ENCODE data around the gene RBAK. TPM values are rescaled to one million over a fixed set of nuclear protein-coding genes. Genes with fewer than 3 reads are reported as not detected.
"Not testable (repeated sequence)": the region's sequence is repeated elsewhere in the genome, so short reads cannot be mapped to it uniquely, and the experiment has no call there.

Gene RBAK
- total RNA-seq, 1 experiment from 2014 or later, result 24.5 TPM

- no peaks in the 10 kb centered on the region for H3K79me2 ChIP-seq (ENCODE audit: low read length)
- no peaks in the 10 kb centered on the region for H3K4me1 ChIP-seq (ENCODE audit: low read length)
- no peaks in the 10 kb centered on the region for H3K27me3 ChIP-seq (ENCODE audit: low read length)
- H3K27ac ChIP-seq (ENCODE audit: low read length), result no peak overlapping the region
- no peak for DNase-seq
- H3K36me3 ChIP-seq (ENCODE audit: insufficient read depth, low read length), result peaks cover 3% of the 10 kb centered on the region
- no peaks in the 10 kb centered on the region for H4K20me1 ChIP-seq (ENCODE audit: insufficient read depth, low read depth, low read length)
- no peaks in the 10 kb centered on the region for H3K9me3 ChIP-seq (ENCODE audit: low read length)
- H3K4me2 ChIP-seq (ENCODE audit: low read depth, low read length, poor library complexity, severe bottlenecking), result no peak overlapping the region
- no peaks in the 10 kb centered on the region for H3K9me2 ChIP-seq (replicated peaks; ENCODE audit: insufficient read depth, low read length)
- H3K4me3 ChIP-seq (ENCODE audit: low read length), result no peak overlapping the region
- H3K9ac ChIP-seq (ENCODE audit: low read length), result no peak overlapping the region
- no peak overlapping the region for H2AFZ ChIP-seq (ENCODE audit: low read length)
Measured at GRCh38 chr7:5012985-5013384, 32.7 kb upstream of the RBAK start.

- H3K4me1 ChIP-seq (ENCODE audit: low read length); H3K4me3 ChIP-seq (ENCODE audit: low read length); H3K79me2 ChIP-seq (ENCODE audit: low read length); H2AFZ ChIP-seq (ENCODE audit: low read length); H3K4me2 ChIP-seq (ENCODE audit: low read depth, low read length, poor library complexity, severe bottlenecking); DNase-seq; H4K20me1 ChIP-seq (ENCODE audit: insufficient read depth, low read depth, low read length); H3K27ac ChIP-seq (ENCODE audit: low read length); H3K36me3 ChIP-seq (ENCODE audit: insufficient read depth, low read length); H3K9ac ChIP-seq (ENCODE audit: low read length); H3K9me3 ChIP-seq (ENCODE audit: low read length); H3K9me2 ChIP-seq (replicated peaks; ENCODE audit: insufficient read depth, low read length); H3K27me3 ChIP-seq (ENCODE audit: low read length): not testable (repeated sequence)
Measured at GRCh38 chr7:5015936-5016335, 29.7 kb upstream of the RBAK start.

GRCh38 chr7:5017626-5018025 lies 28.0 kb upstream of the RBAK start:
- not testable (repeated sequence) for H3K4me1 ChIP-seq (ENCODE audit: low read length); H3K4me2 ChIP-seq (ENCODE audit: low read depth, low read length, poor library complexity, severe bottlenecking); H3K4me3 ChIP-seq (ENCODE audit: low read length); H3K36me3 ChIP-seq (ENCODE audit: insufficient read depth, low read length); H3K9ac ChIP-seq (ENCODE audit: low read length); H4K20me1 ChIP-seq (ENCODE audit: insufficient read depth, low read depth, low read length); H3K9me2 ChIP-seq (replicated peaks; ENCODE audit: insufficient read depth, low read length); H3K79me2 ChIP-seq (ENCODE audit: low read length); H3K27ac ChIP-seq (ENCODE audit: low read length); H3K27me3 ChIP-seq (ENCODE audit: low read length); H3K9me3 ChIP-seq (ENCODE audit: low read length); H2AFZ ChIP-seq (ENCODE audit: low read length); DNase-seq

GRCh38 chr7:5020098-5020497 lies 25.6 kb upstream of the RBAK start:
- Histone ChIP-seq H3K79me2 (ENCODE audit: low read length) (no peaks in the 10 kb centered on the region), H3K4me3 (ENCODE audit: low read length) (no peak overlapping the region), H3K9me3 (ENCODE audit: low read length) (no peaks in the 10 kb centered on the region), H3K9me2 (replicated peaks; ENCODE audit: insufficient read depth, low read length) (no peaks in the 10 kb centered on the region), H3K36me3 (ENCODE audit: insufficient read depth, low read length) (no peaks in the 10 kb centered on the region), H3K9ac (ENCODE audit: low read length) (no peak overlapping the region), H2AFZ (ENCODE audit: low read length) (no peak overlapping the region), H3K4me2 (ENCODE audit: low read depth, low read length, poor library complexity, severe bottlenecking) (no peak overlapping the region), H3K27me3 (ENCODE audit: low read length) (no peaks in the 10 kb centered on the region), H3K4me1 (ENCODE audit: low read length) (no peaks in the 10 kb centered on the region), H4K20me1 (ENCODE audit: insufficient read depth, low read depth, low read length) (no peaks in the 10 kb centered on the region), H3K27ac (ENCODE audit: low read length) (no peak overlapping the region)
- DNase-seq, result no peak

- not testable (repeated sequence) for H2AFZ ChIP-seq (ENCODE audit: low read length); H3K4me2 ChIP-seq (ENCODE audit: low read depth, low read length, poor library complexity, severe bottlenecking); H3K79me2 ChIP-seq (ENCODE audit: low read length); DNase-seq; H3K9me3 ChIP-seq (ENCODE audit: low read length); H3K27ac ChIP-seq (ENCODE audit: low read length); H3K27me3 ChIP-seq (ENCODE audit: low read length); H3K9ac ChIP-seq (ENCODE audit: low read length); H3K4me3 ChIP-seq (ENCODE audit: low read length); H3K4me1 ChIP-seq (ENCODE audit: low read length); H3K36me3 ChIP-seq (ENCODE audit: insufficient read depth, low read length); H4K20me1 ChIP-seq (ENCODE audit: insufficient read depth, low read depth, low read length); H3K9me2 ChIP-seq (replicated peaks; ENCODE audit: insufficient read depth, low read length)
Measured at GRCh38 chr7:5020976-5021550, 24.6 kb upstream of the RBAK start.

GRCh38 chr7:5023626-5024025 lies 22.0 kb upstream of the RBAK start:
- H3K36me3 ChIP-seq (ENCODE audit: insufficient read depth, low read length); H2AFZ ChIP-seq (ENCODE audit: low read length); H3K4me1 ChIP-seq (ENCODE audit: low read length); H3K79me2 ChIP-seq (ENCODE audit: low read length); H4K20me1 ChIP-seq (ENCODE audit: insufficient read depth, low read depth, low read length); H3K27me3 ChIP-seq (ENCODE audit: low read length); H3K9ac ChIP-seq (ENCODE audit: low read length); H3K9me2 ChIP-seq (replicated peaks; ENCODE audit: insufficient read depth, low read length); H3K27ac ChIP-seq (ENCODE audit: low read length); H3K4me3 ChIP-seq (ENCODE audit: low read length); H3K4me2 ChIP-seq (ENCODE audit: low read depth, low read length, poor library complexity, severe bottlenecking); H3K9me3 ChIP-seq (ENCODE audit: low read length); DNase-seq: not testable (repeated sequence)

- not testable (repeated sequence) for H2AFZ ChIP-seq (ENCODE audit: low read length); H3K4me2 ChIP-seq (ENCODE audit: low read depth, low read length, poor library complexity, severe bottlenecking); H3K9ac ChIP-seq (ENCODE audit: low read length); H3K9me3 ChIP-seq (ENCODE audit: low read length); H3K36me3 ChIP-seq (ENCODE audit: insufficient read depth, low read length); H3K27me3 ChIP-seq (ENCODE audit: low read length); H4K20me1 ChIP-seq (ENCODE audit: insufficient read depth, low read depth, low read length); H3K79me2 ChIP-seq (ENCODE audit: low read length); H3K27ac ChIP-seq (ENCODE audit: low read length); H3K4me3 ChIP-seq (ENCODE audit: low read length); H3K4me1 ChIP-seq (ENCODE audit: low read length); DNase-seq; H3K9me2 ChIP-seq (replicated peaks; ENCODE audit: insufficient read depth, low read length)
Measured at GRCh38 chr7:5027796-5028410, 17.8 kb upstream of the RBAK start.

GRCh38 chr7:5033186-5033585 lies 12.5 kb upstream of the RBAK start:
- H3K9me3 ChIP-seq (ENCODE audit: low read length); H3K27ac ChIP-seq (ENCODE audit: low read length); DNase-seq; H4K20me1 ChIP-seq (ENCODE audit: insufficient read depth, low read depth, low read length); H3K36me3 ChIP-seq (ENCODE audit: insufficient read depth, low read length); H3K79me2 ChIP-seq (ENCODE audit: low read length); H2AFZ ChIP-seq (ENCODE audit: low read length); H3K9me2 ChIP-seq (replicated peaks; ENCODE audit: insufficient read depth, low read length); H3K4me3 ChIP-seq (ENCODE audit: low read length); H3K9ac ChIP-seq (ENCODE audit: low read length); H3K4me2 ChIP-seq (ENCODE audit: low read depth, low read length, poor library complexity, severe bottlenecking); H3K27me3 ChIP-seq (ENCODE audit: low read length); H3K4me1 ChIP-seq (ENCODE audit: low read length): not testable (repeated sequence)

- H3K36me3 ChIP-seq (ENCODE audit: insufficient read depth, low read length), result no peaks in the 10 kb centered on the region
- H3K4me3 ChIP-seq (ENCODE audit: low read length), result no peak overlapping the region
- no peak overlapping the region for H3K27ac ChIP-seq (ENCODE audit: low read length)
- DNase-seq, result no peak
- no peaks in the 10 kb centered on the region for H3K9me3 ChIP-seq (ENCODE audit: low read length)
- H3K9ac ChIP-seq (ENCODE audit: low read length), result no peak overlapping the region
- no peaks in the 10 kb centered on the region for H4K20me1 ChIP-seq (ENCODE audit: insufficient read depth, low read depth, low read length)
- no peaks in the 10 kb centered on the region for H3K9me2 ChIP-seq (replicated peaks; ENCODE audit: insufficient read depth, low read length)
- no peaks in the 10 kb centered on the region for H3K79me2 ChIP-seq (ENCODE audit: low read length)
- H3K27me3 ChIP-seq (ENCODE audit: low read length), result no peaks in the 10 kb centered on the region
- H2AFZ ChIP-seq (ENCODE audit: low read length), result no peak overlapping the region
- no peaks in the 10 kb centered on the region for H3K4me1 ChIP-seq (ENCODE audit: low read length)
- no peak overlapping the region for H3K4me2 ChIP-seq (ENCODE audit: low read depth, low read length, poor library complexity, severe bottlenecking)
Measured at GRCh38 chr7:5035276-5035675, 10.4 kb upstream of the RBAK start.
